MM.1S (cell line): ENCODE measurements around the gene CSF1.

Experiments used
- DNase-seq: peaks from one replicate; pipeline ENCODE4 v3.0.0-alpha.2; 2015
- H2AFZ ChIP-seq: fragments of 300-600 bp; sonication (generic); 2 replicates; pipeline ENCODE4 v1.6.0; 2016; ENCODE audit warnings: antibody characterized with exemption, low read length
- H3F3A ChIP-seq: fragments of 300-600 bp; sonication (generic); 2 replicates; pipeline ENCODE4 v1.6.1; 2016; ENCODE audit warnings: mild to moderate bottlenecking, antibody characterized with exemption, low read length, moderate library complexity, mixed read lengths; ENCODE audit not compliant: insufficient read depth
- H3K27ac ChIP-seq: fragments of 300-600 bp; sonication (generic); 2 replicates; pipeline ENCODE4 v1.5.1; 2016; ENCODE audit warnings: mild to moderate bottlenecking, low read length
- H3K27me3 ChIP-seq: fragments of 300-600 bp; sonication (generic); replicated peaks from 2 replicates; pipeline ENCODE4 v1.6.0; 2016; ENCODE audit warnings: low read length; ENCODE audit not compliant: insufficient read depth
- H3K36me3 ChIP-seq: fragments of 300-600 bp; sonication (generic); replicated peaks from 2 replicates; pipeline ENCODE4 v1.6.1; 2016; ENCODE audit warnings: mild to moderate bottlenecking, low read length, mixed read lengths; ENCODE audit not compliant: insufficient read depth
- H3K4me1 ChIP-seq: fragments of 300-600 bp; sonication (generic); 2 replicates; pipeline ENCODE4 v1.6.1; 2016; ENCODE audit warnings: low read length, mixed read lengths
- H3K4me2 ChIP-seq: fragments of 300-600 bp; sonication (generic); 2 replicates; pipeline ENCODE4 v1.6.0; 2016; ENCODE audit warnings: low read depth, low read length
- H3K4me3 ChIP-seq: fragments of 300-600 bp; sonication (generic); 2 replicates; pipeline ENCODE4 v1.5.1; 2016; ENCODE audit warnings: low read length, mixed read lengths
- H3K79me2 ChIP-seq: fragments of 300-600 bp; sonication (generic); 2 replicates; pipeline ENCODE4 v1.6.1; 2016; ENCODE audit warnings: mixed run types, low read length, mixed read lengths
- H3K9ac ChIP-seq: fragments of 300-600 bp; sonication (generic); 2 replicates; pipeline ENCODE4 v1.6.1; 2016; ENCODE audit warnings: low read length, mixed read lengths
- H3K9me2 ChIP-seq: fragments of 300-600 bp; sonication (generic); replicated peaks from 2 replicates; pipeline ENCODE4 v1.6.1; 2016; ENCODE audit warnings: mild to moderate bottlenecking, low read length, mixed read lengths; ENCODE audit not compliant: insufficient read depth
- H3K9me3 ChIP-seq: fragments of 300-600 bp; sonication (generic); replicated peaks from 2 replicates; pipeline ENCODE4 v1.6.1; 2016; ENCODE audit warnings: mild to moderate bottlenecking, low read length, mixed read lengths; ENCODE audit not compliant: insufficient read depth
- H4K20me1 ChIP-seq: fragments of 300-600 bp; sonication (generic); 2 replicates; pipeline ENCODE4 v1.6.1; 2016; ENCODE audit warnings: mild to moderate bottlenecking, low read length, moderate library complexity, mixed read lengths; ENCODE audit not compliant: insufficient read depth
- CTCF ChIP-seq: fragments of 300-600 bp; sonication (generic); IDR thresholded peaks from 2 replicates; pipeline ENCODE4 v1.5.1; 2016; ENCODE audit warnings: antibody characterized with exemption, low read length, mixed read lengths
- EZH2 ChIP-seq: fragments of 300-600 bp; sonication (generic); optimal IDR thresholded peaks from 2 replicates; pipeline ENCODE3; 2017; ENCODE audit warnings: low read depth, mild to moderate bottlenecking, antibody characterized with exemption, low read length, mixed read lengths
- EZH2phosphoT487 ChIP-seq: fragments of 300-600 bp; sonication (generic); IDR thresholded peaks from 2 replicates; pipeline ENCODE4 v1.6.1; 2018; ENCODE audit warnings: antibody characterized with exemption, low read length

Gene CSF1

GRCh38 chr1:109896681-109897080 lies 14.0 kb upstream of the CSF1 start:
- no peaks in the 10 kb centered on the region for H4K20me1 ChIP-seq
- no peak overlapping the region for H3K9ac ChIP-seq
- H3K4me3 ChIP-seq: no peak overlapping the region
- no peaks in the 10 kb centered on the region for H3F3A ChIP-seq
- H3K4me2 ChIP-seq: no peak overlapping the region
- H3K79me2 ChIP-seq: no peaks in the 10 kb centered on the region
- no peaks in the 10 kb centered on the region for H3K9me2 ChIP-seq
- TF ChIP-seq EZH2 (no peak), EZH2phosphoT487 (no peak), CTCF (no peak)
- H3K27ac ChIP-seq: no peak overlapping the region
- no peaks in the 10 kb centered on the region for H3K4me1 ChIP-seq
- no peaks in the 10 kb centered on the region for H3K27me3 ChIP-seq
- H3K9me3 ChIP-seq: no peaks in the 10 kb centered on the region
- no peaks in the 10 kb centered on the region for H3K36me3 ChIP-seq
- H2AFZ ChIP-seq: no peak overlapping the region
- DNase-seq: no peak

GRCh38 chr1:109897259-109897955 lies 13.2 kb upstream of the CSF1 start:
- H3K4me3 ChIP-seq: no peak overlapping the region
- no peaks in the 10 kb centered on the region for H3F3A ChIP-seq
- TF ChIP-seq CTCF: no peak
- no peak for TF ChIP-seq EZH2phosphoT487
- TF ChIP-seq EZH2: no peak
- H3K9ac ChIP-seq: no peak overlapping the region
- H3K9me3 ChIP-seq: no peaks in the 10 kb centered on the region
- H3K27ac ChIP-seq: no peak overlapping the region
- no peak overlapping the region for H3K4me2 ChIP-seq
- H3K36me3 ChIP-seq: no peaks in the 10 kb centered on the region
- H4K20me1 ChIP-seq: no peaks in the 10 kb centered on the region
- no peak overlapping the region for H2AFZ ChIP-seq
- no peaks in the 10 kb centered on the region for H3K79me2 ChIP-seq
- no peaks in the 10 kb centered on the region for H3K4me1 ChIP-seq
- H3K27me3 ChIP-seq: no peaks in the 10 kb centered on the region
- no peak for DNase-seq
- H3K9me2 ChIP-seq: no peaks in the 10 kb centered on the region

GRCh38 chr1:109898842-109899241 lies 11.8 kb upstream of the CSF1 start:
- no peaks in the 10 kb centered on the region for H3K9me3 ChIP-seq
- H3K27me3 ChIP-seq: no peaks in the 10 kb centered on the region
- no peaks in the 10 kb centered on the region for H3K9me2 ChIP-seq
- H4K20me1 ChIP-seq: no peaks in the 10 kb centered on the region
- no peaks in the 10 kb centered on the region for H3F3A ChIP-seq
- no peaks in the 10 kb centered on the region for H3K36me3 ChIP-seq
- no peak for DNase-seq
- H3K4me2 ChIP-seq: no peak overlapping the region
- H3K9ac ChIP-seq: no peak overlapping the region
- H3K4me3 ChIP-seq: no peak overlapping the region
- no peak overlapping the region for H3K27ac ChIP-seq
- no peak for TF ChIP-seq EZH2phosphoT487
- TF ChIP-seq EZH2: no peak
- no peak for TF ChIP-seq CTCF
- no peaks in the 10 kb centered on the region for H3K79me2 ChIP-seq
- no peaks in the 10 kb centered on the region for H3K4me1 ChIP-seq
- H2AFZ ChIP-seq: no peak overlapping the region
